HepG2 (cell line): Measurements from ENCODE around the gene SLC36A3. TPM values are rescaled to one million over a fixed set of nuclear protein-coding genes. Genes with fewer than 3 reads are reported as not detected.

Experiments used
- ATAC-seq: fragments of 200-7000 bp; cut with Tn5 transposase; 3 replicates; pipeline ENCODE4 v1.9.1; 2020; ENCODE audit warnings: mild to moderate bottlenecking, moderate library complexity
- BruUV-seq: library from RNA; stranded (reverse); fragments of 400-500 nt; replicated peaks from 2 replicates; lab custom pipeline; 2021; lab: Mats Ljungman, UMichigan
- CTCF ChIA-PET: fragments of 300-600 bp; formaldehyde crosslinking; extraction: SDS; loops from one replicate; lab custom pipeline; 2021; ENCODE audit warnings: low total read pairs, inconsistent platforms, low intra/inter-chr PET ratio; lab: Yijun Ruan, JAX
- POLR2A ChIA-PET: fragments of 350-600 bp; sonication (Branson Sonifier 250); formaldehyde crosslinking; loops from one replicate; lab custom pipeline; 2020; ENCODE audit warnings: antibody characterized with exemption, inconsistent platforms; lab: Yijun Ruan, JAX
- DNase-seq: peaks from one replicate; pipeline ENCODE4 v3.0.0-alpha.2; 2015; ENCODE audit warnings: low spot score
- FAIRE-seq: peaks from 3 replicates; lab custom pipeline; 2011; peaks lifted over from hg19 to GRCh38; lab: Jason Lieb, UNC
- H2AFZ ChIP-seq: one replicate; pipeline ENCODE4 v1.6.1; 2011; ENCODE audit warnings: low read length, inconsistent platforms
- H3K27ac ChIP-seq: fragments of 300-600 bp; 3 replicates; pipeline ENCODE4 v1.8.0; 2011; ENCODE audit warnings: mixed run types, mild to moderate bottlenecking, mixed read lengths, low read length, inconsistent platforms; ENCODE audit not compliant: insufficient read depth; ENCODE audit errors: extremely low read length
- H3K27me3 ChIP-seq, 2 experiments: fragments of 200-600 bp in 1 of 2; 2 replicates in 1 of 2; 3 replicates in 1 of 2; pipeline versions ENCODE4 v1.6.0 to v1.8.0; 2011; ENCODE audit warnings: low read length in 2 of 2, mild to moderate bottlenecking in 2 of 2, moderate library complexity in 2 of 2, inconsistent platforms in 1 of 2; ENCODE audit not compliant: insufficient read depth in 2 of 2, control insufficient read depth in 1 of 2
- H3K36me3 ChIP-seq, 2 experiments: fragments of 200-600 bp in 1 of 2; replicated peaks in 1 of 2; 2 replicates in 1 of 2; 3 replicates in 1 of 2; pipeline versions ENCODE4 v1.5.1 to v1.8.0; 2011; ENCODE audit warnings: low read length in 2 of 2, inconsistent platforms in 1 of 2; ENCODE audit not compliant: insufficient read depth in 2 of 2, control insufficient read depth in 1 of 2
- H3K4me1 ChIP-seq: 2 replicates; pipeline ENCODE4 v1.5.1; 2012; ENCODE audit warnings: low read length, inconsistent platforms; ENCODE audit not compliant: insufficient read depth
- H3K4me2 ChIP-seq: 2 replicates; pipeline ENCODE4 v1.6.0; 2011; ENCODE audit warnings: low read depth, low read length, inconsistent platforms
- H3K4me3 ChIP-seq, 3 experiments: fragments of 200-600 bp in 1 of 3; sonication (generic), shearing (Covaris generic) in 1 of 3; replicated peaks in 1 of 3; 2 replicates each; pipeline ENCODE4 v1.5.1; 2011 to 2016; ENCODE audit warnings: low read length in 3 of 3, inconsistent platforms in 2 of 3, low read depth in 2 of 3, mild to moderate bottlenecking in 2 of 3, control low read depth in 1 of 3, mixed read lengths in 1 of 3; ENCODE audit not compliant: insufficient read depth in 1 of 3
- H3K79me2 ChIP-seq: one replicate; pipeline ENCODE4 v1.6.1; 2011; ENCODE audit warnings: low read length, inconsistent platforms; ENCODE audit not compliant: insufficient read depth
- H3K9ac ChIP-seq: 2 replicates; pipeline ENCODE4 v1.6.0; 2011; ENCODE audit warnings: mild to moderate bottlenecking, low read depth, low read length, inconsistent platforms; ENCODE audit not compliant: insufficient read depth
- H3K9me3 ChIP-seq: 2 replicates; pipeline ENCODE4 v1.5.1; 2012; ENCODE audit warnings: mild to moderate bottlenecking, low read length
- H4K20me1 ChIP-seq: 2 replicates; pipeline ENCODE4 v1.6.0; 2011; ENCODE audit warnings: inconsistent platforms, mild to moderate bottlenecking, low read length, moderate library complexity; ENCODE audit not compliant: insufficient read depth
- ASH2L ChIP-seq: fragments of 300-600, 200-600 bp; sonication (generic); IDR thresholded peaks from 2 replicates; pipeline ENCODE4 v1.7.0; 2017; ENCODE audit warnings: low read depth, mild to moderate bottlenecking, moderate library complexity, mixed read lengths, low read length; ENCODE audit not compliant: insufficient read length
- E2F5 ChIP-seq: sonication (generic); formaldehyde crosslinking; conservative IDR thresholded peaks from 2 replicates; pipeline ENCODE4 v1.4.0; 2020; ENCODE audit warnings: missing genetic modification reagents
- HMGXB4 ChIP-seq, 2 experiments: sonication (generic) in 1 of 2; formaldehyde crosslinking in 1 of 2; IDR thresholded peaks; 2 replicates each; pipeline versions ENCODE4 v1.4.0 to v1.6.1; 2018 to 2020; ENCODE audit warnings: missing genetic modification reagents in 2 of 2, borderline replicate concordance in 1 of 2, low read depth in 1 of 2, mild to moderate bottlenecking in 1 of 2, missing biosample characterization in 1 of 2
- KDM3A ChIP-seq: IDR thresholded peaks from 2 replicates; pipeline ENCODE4 v1.6.1; 2018; ENCODE audit warnings: low read depth, missing compliant biosample characterization
- KLF12 ChIP-seq: sonication (generic); formaldehyde crosslinking; IDR thresholded peaks from 2 replicates; pipeline ENCODE4 v1.4.0; 2020; ENCODE audit warnings: missing genetic modification reagents, borderline replicate concordance
- KMT2A ChIP-seq: sonication (generic); formaldehyde crosslinking; IDR thresholded peaks from 2 replicates; pipeline ENCODE4 v1.4.0; 2020; ENCODE audit warnings: missing genetic modification reagents
- MED1 ChIP-seq: sonication (generic); formaldehyde crosslinking; IDR thresholded peaks from 2 replicates; pipeline ENCODE4 v1.4.0; 2020; ENCODE audit warnings: missing genetic modification reagents
- MEF2D ChIP-seq: sonication (generic); formaldehyde crosslinking; IDR thresholded peaks from 2 replicates; pipeline ENCODE4 v1.5.1; 2020; ENCODE audit warnings: mild to moderate bottlenecking, missing genetic modification reagents
- SP2 ChIP-seq: sonication (generic); formaldehyde crosslinking; IDR thresholded peaks from 2 replicates; pipeline ENCODE4 v1.5.1; 2020; ENCODE audit warnings: mild to moderate bottlenecking, missing genetic modification reagents
- SPEN ChIP-seq: sonication (generic); formaldehyde crosslinking; IDR thresholded peaks from 2 replicates; pipeline ENCODE4 v1.5.1; 2020; ENCODE audit warnings: low read depth, mild to moderate bottlenecking, missing genetic modification reagents
- SRSF4 ChIP-seq: fragments of 200-400 bp; formaldehyde crosslinking; IDR thresholded peaks from one replicate; pipeline ENCODE4 v1.6.1; 2018; ENCODE audit warnings: mild to moderate bottlenecking, low read depth, low read length, moderate library complexity; ENCODE audit not compliant: poor library complexity, severe bottlenecking
- STAG1 ChIP-seq: sonication (generic); formaldehyde crosslinking; IDR thresholded peaks from 2 replicates; pipeline ENCODE4 v1.4.0; 2020; ENCODE audit warnings: missing genetic modification reagents
- TMF1 ChIP-seq: sonication (generic); formaldehyde crosslinking; IDR thresholded peaks from 2 replicates; pipeline ENCODE4 v1.8.1; 2022; ENCODE audit warnings: low read depth, missing genetic modification reagents
- ZXDC ChIP-seq: sonication (generic); formaldehyde crosslinking; IDR thresholded peaks from 2 replicates; pipeline ENCODE4 v1.5.0; 2020; ENCODE audit warnings: mild to moderate bottlenecking, missing genetic modification reagents
- WGBS: methylation state at CpG from one replicate; pipeline ENCODE4 v1.1.6; 2017; ENCODE audit warnings: low lambda C conversion rate; 5-methylcytosine and 5-hydroxymethylcytosine counted together
- in situ Hi-C: cut with HindIII; loops from 2 replicates; pipeline ENCODE4 v1.10.0; 2017; ENCODE audit warnings: low pct_unique_long_range_greater_than_20kb; ENCODE audit not compliant: extremely low pct_ligation_motif_present
- intact Hi-C: fragments of 100-400 bp; cut with micrococcal nuclease; formaldehyde crosslinking; loops from one replicate; pipeline ENCODE4 v1.10.0; 2022; ENCODE audit not compliant: unreplicated experiment
- polyA plus RNA-seq, 8 experiments: library from polyadenylated mRNA; depleted of rRNA in 3 of 8; stranded (reverse) in 7 of 8; unstranded in 1 of 8; fragments of >200 nt; fragmentation: Illumina TruSeq in 4 of 8; extraction: Trizol in 4 of 8; gene quantifications; 2 replicates each; pipeline versions ENCODE4 v1.2.1 to v1.2.3, GENCODE V29; 2011 to 2016; ENCODE audit warnings: low read depth in 4 of 8, missing spikeins in 1 of 8, mixed read lengths in 1 of 8; ENCODE audit not compliant: insufficient read depth in 1 of 8
- total RNA-seq, 5 experiments: library from RNA; depleted of rRNA; stranded (reverse); fragments of >200 nt; fragmentation: Illumina TruSeq; extraction: Trizol; gene quantifications; 2 replicates each; pipeline ENCODE4 v1.2.3, GENCODE V29; 2016; ENCODE audit warnings: low read depth in 1 of 5
- TF ChIP-seq, protein P1 (sequence below): sonication (generic); formaldehyde crosslinking; IDR thresholded peaks from 2 replicates; pipeline ENCODE4 v1.8.0; 2022; ENCODE audit warnings: mild to moderate bottlenecking, missing genetic modification reagents, moderate library complexity

SLC36A3 gene
- total and polyA plus RNA-seq, 2 of the 13 experiments (the other 11 are each of a cell fraction or from before 2014, with no cell fraction given), result not detected

GRCh38 chr5:151250346-151251000 is 53.1 kb downstream of the SLC36A3 start:
- Histone ChIP-seq H3K27ac (peak overlapping the region; percentile 84), H3K36me3 (no peaks in the 10 kb centered on the region), H3K4me3 (peak overlapping the region; percentile 53 to 84 (median 70)), H3K79me2 (peaks cover 25% of the 10 kb centered on the region), H2AFZ (peak overlapping the region; percentile 25), H3K4me2 (peak overlapping the region; percentile 97), H4K20me1 (no peaks in the 10 kb centered on the region), H3K9me3 (no peaks in the 10 kb centered on the region), H3K9ac (peak overlapping the region; percentile 72), H3K27me3 (no peaks in the 10 kb centered on the region; a peak in 1 of 5 replicates), H3K4me1 (peaks cover 37% of the 10 kb centered on the region)
- in situ Hi-C loops, result no loop called here
- BruUV-seq, result TSS peak; percentile 78
- DNase-seq, result peak; percentile 43
- no peak for FAIRE-seq
- ChIA-PET CTCF (interaction anchor here (1.1 to 1.4 kb wide), 2 partner anchors 48 to 66 kb away, joined by 3 to 4 read pairs; no protein-coding TSS in a partner anchor), POLR2A (interaction anchor here (0.6 to 2.9 kb wide), 5 partner anchors 10 to 82 kb away, joined by 3 to 36 read pairs (median 8); partner anchors contain the start of gene CCDC69)
- under 1% methylated on average over 10 of the region's 10 CpGs for WGBS
- 0 out of 3 replicates have a peak, but pooled peaks have one; percentile 10 for ATAC-seq
- intact Hi-C loops, result loop anchor here (2.0 to 5.0 kb wide), 3 partner anchors 48 to 522 kb away; partner anchors contain the start of genes ATOX1 and G3BP1
- TF ChIP-seq KDM3A (CRISPR knock-in tag) (0 out of 2 replicates have a peak, but pooled peaks have one; percentile 23), ASH2L (peak; percentile 45), HMGXB4 (CRISPR knock-in tag; IDR thresholded peaks at IDR 0.05; ENCODE audit: borderline replicate concordance in 1 of 2, low read depth in 1 of 2) (peak in 1 of 2 experiments; percentile 59; a peak in 2 of 4 replicates), SPEN (CRISPR knock-in tag) (0 out of 2 replicates have a peak, but pooled peaks have one; percentile 24), MEF2D (CRISPR knock-in tag) (no peak), SRSF4 (no peak), MED1 (CRISPR knock-in tag) (0 out of 2 replicates have a peak, but pooled peaks have one; percentile 4), TMF1 (CRISPR knock-in tag) (0 out of 2 replicates have a peak, but pooled peaks have one; percentile 65), E2F5 (no peak), SP2 (CRISPR knock-in tag) (no peak), ZXDC (CRISPR knock-in tag) (no peak), KMT2A (CRISPR knock-in tag) (no peak), KLF12 (CRISPR knock-in tag) (0 out of 2 replicates have a peak, but pooled peaks have one; percentile 51), STAG1 (CRISPR knock-in tag) (peak; percentile 29)
- TF ChIP-seq, protein P1, sequence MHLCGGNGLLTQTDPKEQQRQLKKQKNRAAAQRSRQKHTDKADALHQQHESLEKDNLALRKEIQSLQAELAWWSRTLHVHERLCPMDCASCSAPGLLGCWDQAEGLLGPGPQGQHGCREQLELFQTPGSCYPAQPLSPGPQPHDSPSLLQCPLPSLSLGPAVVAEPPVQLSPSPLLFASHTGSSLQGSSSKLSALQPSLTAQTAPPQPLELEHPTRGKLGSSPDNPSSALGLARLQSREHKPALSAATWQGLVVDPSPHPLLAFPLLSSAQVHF (CRISPR knock-in tag), result no peak
